Islet precursor cell (in vitro differentiated cells): ENCODE measurements around the gene TNS3.
"Not testable (repeated sequence)": the region's sequence is repeated elsewhere in the genome, so short reads cannot be mapped to it uniquely, and the experiment has no call there.

ENCODE experiments used
- DNase-seq: peaks from one replicate; pipeline ENCODE4 v3.0.0-alpha.2; 2018

TNS3 gene

GRCh38 chr7:47581804-47582763, at the start of gene TNS3:
TSS of gene TNS3 (minus strand) at chr7:47582111. CDS start at chr7:47439636, 142,475 bp downstream.
- peak; percentile 77 for DNase-seq

- DNase-seq: no peak
Observed at GRCh38 chr7:47631711-47632110, 49.8 kb upstream of the TNS3 start.

GRCh38 chr7:47627580-47628283, 45.8 kb upstream of the TNS3 start:
- DNase-seq: no peak

DNA sequence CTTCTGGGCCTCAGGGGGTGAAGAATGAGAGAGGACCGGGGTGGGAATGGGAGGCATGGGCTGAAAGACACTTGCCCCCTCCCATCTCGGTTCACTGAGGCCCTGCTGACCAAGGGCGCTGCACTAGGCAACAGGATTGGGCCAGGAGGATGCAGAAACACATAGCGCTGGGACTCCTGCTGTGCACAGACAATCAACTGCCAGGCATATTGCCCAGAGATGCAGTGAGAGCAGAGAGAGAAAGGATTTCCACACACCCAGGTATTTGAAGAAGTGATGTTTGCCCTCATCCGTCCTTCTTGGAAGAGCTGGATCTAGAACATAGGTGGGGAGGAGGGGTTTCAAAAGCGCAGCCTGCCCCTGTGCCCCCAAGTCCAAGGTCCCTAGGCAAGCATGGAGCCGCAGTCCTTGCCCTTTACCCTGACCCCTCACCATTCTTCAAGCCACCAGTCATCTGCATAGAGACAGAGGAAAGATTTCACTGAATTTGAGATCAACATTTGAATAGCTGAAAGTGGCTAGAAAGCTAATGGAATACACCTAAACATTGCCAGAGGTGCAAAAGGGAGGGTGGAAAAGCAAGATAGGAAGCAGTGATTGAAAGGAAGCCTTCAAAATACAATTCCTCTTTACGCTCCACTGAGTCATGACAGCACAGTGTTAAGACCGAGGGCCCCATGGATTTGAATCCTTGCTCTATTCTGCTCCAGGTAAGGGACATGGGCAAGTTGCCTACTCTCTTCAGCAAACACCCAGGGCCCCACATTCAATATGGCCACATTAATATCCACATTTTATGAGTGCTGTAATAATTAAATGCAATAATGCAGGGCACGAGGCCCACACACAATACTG, 44.2 kb upstream of the TNS3 start:
- DNase-seq: no peak

DNA sequence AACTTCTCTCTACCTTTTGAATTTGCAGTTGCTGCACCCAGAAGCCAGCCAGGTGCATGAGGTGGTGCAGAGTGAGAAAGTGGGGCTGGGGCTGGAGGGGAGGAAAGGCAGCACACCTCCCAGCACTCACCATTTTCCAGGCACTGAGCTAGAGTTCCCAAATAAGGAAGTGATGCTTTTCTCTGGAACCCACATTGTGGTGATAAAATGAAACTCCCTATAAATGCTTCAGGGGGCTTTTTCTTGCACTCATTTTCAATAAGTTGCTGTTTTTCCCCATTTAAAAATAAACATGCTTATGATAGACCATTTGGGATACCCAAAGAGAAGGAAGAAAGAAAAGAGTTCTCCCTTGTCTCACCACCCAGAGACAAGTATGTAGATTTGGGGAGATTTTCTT, 42.8 kb upstream of the TNS3 start:
- no peak for DNase-seq

DNA sequence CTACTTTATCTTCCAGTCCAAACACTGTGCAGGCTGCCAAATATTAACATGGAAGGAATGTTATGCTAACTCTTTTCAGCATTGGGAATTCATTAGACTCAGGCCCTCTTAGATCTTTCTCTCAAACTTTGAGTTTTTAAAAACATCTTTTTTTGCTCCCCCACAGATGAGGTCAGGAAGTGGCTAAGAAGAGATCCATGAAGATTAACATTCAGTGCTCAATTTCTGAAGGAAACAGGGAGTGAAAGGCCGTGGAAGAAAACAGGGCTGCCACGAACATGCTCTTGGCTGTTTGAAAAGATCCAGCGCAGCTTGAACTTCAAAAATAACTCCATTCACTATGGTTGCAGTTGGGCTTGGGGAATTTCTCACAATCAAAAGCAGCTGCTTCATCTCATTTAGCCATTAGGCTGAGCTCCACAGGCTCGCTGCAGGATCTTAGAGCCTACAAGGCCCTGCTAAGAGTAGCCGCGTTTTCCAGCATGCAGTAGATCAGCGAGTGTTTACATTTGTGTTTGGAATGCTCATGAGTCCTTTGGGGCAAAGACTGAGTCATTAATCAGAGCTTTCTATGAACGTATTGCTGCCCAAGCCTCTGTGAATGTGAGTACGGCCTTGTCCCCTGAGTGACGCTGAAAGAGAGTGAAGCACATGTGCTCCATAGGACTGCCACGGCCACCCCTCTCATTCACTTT, 41.2 kb upstream of the TNS3 start:
- DNase-seq: peak; percentile 66

DNA sequence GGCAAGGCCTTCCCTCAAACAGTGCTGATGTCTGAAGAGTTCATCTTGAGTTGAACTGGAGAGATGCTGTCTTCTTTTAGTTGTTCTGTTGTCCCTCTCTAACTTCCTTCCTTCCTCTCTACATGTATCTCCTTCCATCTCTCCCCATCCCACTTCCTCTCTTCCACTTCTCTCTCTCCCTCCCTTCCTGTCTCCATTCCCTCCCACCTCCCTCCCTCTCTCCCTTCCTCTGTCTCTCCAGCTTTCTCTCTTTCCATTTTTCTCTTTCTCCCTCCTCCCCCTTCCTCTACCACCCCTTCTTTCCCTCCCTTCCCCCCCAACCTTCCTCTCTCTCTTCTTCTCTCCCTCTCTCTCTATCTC, 40.7 kb upstream of the TNS3 start:
- no peak for DNase-seq

GRCh38 chr7:47621979-47622561, 40.2 kb upstream of the TNS3 start:
- DNase-seq: no peak

DNA sequence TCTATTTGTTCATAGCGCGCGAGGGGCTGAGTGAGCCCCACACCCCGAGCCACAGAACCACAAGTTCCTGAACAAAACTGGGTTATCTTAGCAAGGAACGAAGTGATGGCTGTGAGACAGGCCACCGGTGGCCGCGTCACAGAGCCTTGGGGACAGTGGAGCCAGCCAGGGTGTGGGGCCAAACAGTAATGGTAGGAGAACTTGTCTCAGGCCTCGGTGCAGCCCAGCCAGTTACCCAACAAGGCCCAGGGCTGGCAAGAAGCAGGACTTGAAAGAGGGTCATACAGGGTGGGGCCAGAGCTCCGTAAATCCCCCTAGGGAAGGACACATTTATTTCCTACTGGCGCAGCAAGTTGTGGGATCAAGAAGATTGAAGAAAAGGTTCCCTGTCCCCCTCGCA, 39.4 kb upstream of the TNS3 start:
- no peak for DNase-seq

DNA sequence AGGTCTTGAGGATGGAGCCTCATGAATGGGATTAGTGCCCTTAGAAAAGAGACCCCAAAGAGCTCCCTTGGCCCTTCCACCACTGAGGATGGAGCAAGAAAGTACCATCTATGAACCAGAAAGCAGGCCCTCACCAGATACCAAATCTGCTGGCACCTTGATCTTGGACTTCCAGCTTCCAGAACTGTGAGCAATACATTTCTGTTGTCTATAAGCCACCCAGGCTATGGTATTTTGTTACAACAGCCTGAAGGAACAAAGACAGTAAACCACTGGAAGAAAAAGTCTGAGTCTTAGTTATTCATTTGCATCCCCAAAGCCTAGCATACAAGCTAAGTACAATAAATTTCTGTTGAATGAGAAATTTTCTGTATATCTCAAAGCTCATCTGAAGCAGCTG, 37.9 kb upstream of the TNS3 start:
- no peak for DNase-seq

DNA sequence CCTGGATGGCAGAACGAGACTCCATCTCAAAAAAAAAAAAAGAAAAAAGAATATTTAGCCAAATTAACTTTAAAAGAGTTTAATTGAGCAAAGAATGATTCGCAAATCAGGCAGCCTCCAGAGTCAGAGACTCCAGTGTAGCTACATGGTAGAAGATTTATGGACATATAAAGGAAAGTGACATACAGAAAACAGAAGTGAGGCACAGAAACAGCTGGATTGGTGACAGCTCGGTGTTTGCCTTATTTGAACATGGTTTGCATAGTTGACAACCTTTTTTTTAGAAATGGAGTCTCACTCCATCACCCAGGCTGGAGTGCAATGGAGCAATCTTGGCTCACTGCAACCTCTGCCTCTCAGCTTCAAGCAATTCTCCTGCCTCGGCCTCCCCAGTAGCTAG, 35.2 kb upstream of the TNS3 start:
- DNase-seq: no peak

DNA sequence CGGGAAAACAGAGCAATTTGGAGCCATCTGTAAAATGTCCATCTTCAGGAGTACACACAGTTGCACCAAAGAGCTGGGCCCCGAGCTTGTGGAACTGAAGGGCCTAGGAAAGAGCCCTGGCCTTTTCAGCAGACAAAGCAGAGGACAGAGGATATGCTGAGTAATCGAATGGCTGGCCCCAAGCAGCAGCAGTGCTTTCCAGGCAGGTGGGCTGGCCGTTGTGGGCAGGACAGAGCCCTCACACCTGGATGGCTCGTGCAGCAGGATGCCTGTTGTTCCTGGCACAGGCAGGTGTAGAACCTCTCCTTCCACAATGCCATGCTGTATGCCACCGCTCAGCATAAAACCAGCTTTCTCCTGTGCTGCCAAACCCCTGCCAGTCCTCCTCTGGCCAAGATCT, 32.5 kb upstream of the TNS3 start:
- DNase-seq: no peak

- DNase-seq: no peak
Observed at GRCh38 chr7:47611045-47611511, 29.2 kb upstream of the TNS3 start.

- DNase-seq: no peak
Observed at GRCh38 chr7:47610506-47611044, 28.7 kb upstream of the TNS3 start.

GRCh38 chr7:47609803-47610452, 28.0 kb upstream of the TNS3 start:
- no peak for DNase-seq

GRCh38 chr7:47606593-47607046, 24.7 kb upstream of the TNS3 start:
- not testable (repeated sequence) for DNase-seq

GRCh38 chr7:47605816-47606575, 24.1 kb upstream of the TNS3 start:
- no peak for DNase-seq

GRCh38 chr7:47604496-47604890, 22.6 kb upstream of the TNS3 start:
- no peak for DNase-seq

DNA sequence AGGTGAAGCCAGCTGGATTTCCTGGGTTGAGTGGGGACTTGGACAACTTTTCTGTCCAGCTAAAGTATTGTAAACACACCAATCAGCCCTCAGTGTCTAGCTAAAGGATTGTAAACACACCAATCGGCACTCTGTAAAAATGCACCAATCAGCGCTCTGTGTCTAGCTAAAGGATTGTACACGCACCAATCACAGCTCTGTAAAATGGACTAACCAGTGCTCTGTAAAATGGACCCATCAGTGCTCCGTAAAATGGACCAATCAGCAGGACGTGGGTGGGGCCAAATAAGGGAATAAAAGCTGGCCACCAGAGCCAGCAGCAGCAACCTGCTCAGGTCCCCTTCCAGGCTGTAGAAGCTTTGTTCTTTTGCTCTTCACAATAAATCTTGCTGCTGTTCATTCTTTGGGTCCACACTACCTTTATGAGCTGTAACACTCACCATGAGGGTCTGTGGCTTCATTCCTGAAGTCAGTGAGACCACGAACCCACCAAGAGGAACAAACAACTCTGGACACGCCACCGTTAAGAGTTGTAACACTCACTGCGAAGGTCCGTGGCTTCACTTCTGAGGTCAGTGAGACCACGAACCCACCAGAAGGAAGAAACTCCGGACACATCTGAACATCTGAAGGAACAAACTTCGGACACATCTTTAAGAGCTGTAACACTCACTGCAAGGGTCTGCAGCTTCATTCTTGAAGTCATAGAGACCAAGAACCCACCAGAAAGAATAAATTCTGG, 21.8 kb upstream of the TNS3 start:
- DNase-seq: not testable (repeated sequence)
